SIG-M5 (cell line): ENCODE data around the gene IL2RA.
"Not testable (repeated sequence)": the region's sequence is repeated elsewhere in the genome, so short reads cannot be mapped to it uniquely, and the experiment has no call there.

ENCODE experiments used
- DNase-seq: peaks from one replicate; lab custom pipeline; 2025; lab: John Stamatoyannopoulos, UW

Gene IL2RA

DNA sequence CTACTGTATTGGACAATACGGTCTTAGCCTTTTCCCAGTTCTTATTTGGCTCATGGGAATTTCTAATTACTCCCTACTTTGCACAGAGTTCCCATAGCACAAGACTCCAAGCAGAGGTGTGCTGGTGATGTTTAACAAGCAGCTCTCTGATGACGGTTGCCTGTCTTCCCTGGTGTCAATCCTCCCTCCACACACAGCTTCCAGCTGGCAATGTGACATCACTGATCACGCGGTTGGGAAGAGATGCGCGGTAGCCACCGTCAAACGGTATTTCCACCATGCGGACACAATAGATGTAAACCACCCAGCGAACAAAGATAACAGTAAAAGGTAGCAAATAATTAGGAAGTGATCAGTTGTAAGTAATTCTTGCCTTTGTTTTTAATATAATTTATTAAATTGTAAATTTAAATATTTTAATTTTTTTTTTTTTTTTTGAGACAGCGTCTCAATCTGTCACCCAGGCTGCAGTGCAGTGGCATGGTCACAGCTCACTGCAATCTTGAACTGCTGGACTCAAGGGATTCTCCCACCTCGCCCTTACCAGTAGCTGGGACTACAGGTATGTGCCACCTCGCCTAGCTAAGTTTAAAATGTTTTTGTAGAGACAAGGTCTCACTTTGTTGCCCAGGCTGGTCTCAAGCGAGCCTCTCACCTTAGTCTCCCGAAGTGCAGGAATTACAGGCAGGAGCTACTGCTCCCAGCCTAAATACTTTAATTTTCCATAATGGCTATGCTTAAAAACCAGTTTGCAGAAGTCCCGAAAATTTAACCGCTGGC, 48.6 kb downstream of the IL2RA start:
- DNase-seq = no peak

DNA sequence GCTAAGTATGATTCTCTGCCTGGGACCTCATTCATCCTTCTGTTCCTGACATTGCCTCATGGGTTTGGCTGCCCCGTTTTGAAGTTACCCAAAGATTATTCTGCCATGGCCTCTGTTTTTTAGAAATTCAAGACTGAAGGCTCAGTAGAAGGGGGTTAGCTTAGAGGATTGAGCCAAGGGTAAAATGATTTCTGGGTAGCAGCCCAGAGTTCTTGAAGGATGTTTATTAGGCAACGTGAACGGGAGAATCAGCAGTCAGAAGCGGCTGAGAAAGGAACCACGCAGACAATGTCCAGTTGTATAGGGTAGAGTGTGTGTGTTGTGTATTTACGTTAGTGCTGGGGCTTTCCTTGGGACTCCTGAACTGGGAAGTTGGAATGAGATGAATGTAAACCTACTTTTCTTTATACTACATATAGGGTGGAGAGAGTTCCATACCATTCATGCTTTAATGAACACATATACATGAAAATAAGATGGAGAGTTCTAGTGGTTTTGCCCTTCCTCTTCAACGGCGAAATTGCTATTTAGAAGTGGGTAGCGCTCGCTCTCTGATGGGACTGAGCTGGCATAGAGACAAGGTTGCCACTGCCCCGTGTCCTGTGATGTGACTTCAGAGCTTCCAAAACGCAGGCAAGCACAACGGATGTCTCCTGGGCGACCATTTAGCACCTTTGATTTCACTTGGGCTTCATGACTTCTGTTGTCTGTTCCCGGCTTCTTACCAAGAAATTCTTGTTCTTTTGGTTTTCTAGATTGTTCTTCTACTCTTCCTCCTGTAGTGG, 49.9 kb downstream of the IL2RA start:
- DNase-seq = no peak

DNA sequence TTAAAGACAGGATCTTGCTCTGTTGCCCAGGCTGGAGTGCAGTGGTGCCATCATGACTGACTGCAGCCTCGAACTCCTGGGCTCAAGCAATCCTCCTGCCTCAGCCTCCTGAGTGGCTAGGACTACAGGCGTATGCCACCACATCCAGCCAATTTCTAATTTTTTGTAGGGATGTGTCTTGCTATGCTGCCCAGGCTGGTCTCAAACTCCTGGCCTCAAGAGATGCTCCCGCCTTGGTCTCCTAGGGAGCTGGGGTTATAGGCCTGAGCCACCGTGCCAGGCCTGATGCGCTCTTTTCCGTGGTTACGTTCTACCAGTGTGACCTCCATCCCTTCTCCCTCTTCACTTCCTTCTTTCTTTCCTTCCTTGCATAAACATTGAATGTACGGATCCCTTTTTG, 50.6 kb downstream of the IL2RA start:
- no peak for DNase-seq

- no peak for DNase-seq
Measured at GRCh38 chr10:6010569-6010968, 51.6 kb downstream of the IL2RA start.

DNA sequence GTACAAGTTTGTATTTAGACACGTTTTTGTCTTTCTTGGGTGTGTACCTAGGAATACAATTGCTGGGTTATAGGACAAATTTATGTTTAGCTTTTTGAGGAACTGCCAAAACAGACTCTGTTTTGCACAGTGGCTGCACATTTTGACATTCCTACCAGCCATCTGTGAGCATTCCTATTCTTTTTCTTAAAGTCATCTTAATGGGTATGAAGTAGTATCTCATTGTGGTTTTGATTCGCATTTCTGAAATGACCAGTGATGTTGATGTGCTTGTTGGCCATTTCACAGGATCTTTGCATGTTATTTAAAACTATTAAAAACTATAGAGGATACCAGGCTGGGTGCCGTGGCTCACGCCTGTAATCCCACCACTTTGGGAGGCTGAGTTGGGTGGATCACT, 52.2 kb downstream of the IL2RA start:
- no peak for DNase-seq

DNA sequence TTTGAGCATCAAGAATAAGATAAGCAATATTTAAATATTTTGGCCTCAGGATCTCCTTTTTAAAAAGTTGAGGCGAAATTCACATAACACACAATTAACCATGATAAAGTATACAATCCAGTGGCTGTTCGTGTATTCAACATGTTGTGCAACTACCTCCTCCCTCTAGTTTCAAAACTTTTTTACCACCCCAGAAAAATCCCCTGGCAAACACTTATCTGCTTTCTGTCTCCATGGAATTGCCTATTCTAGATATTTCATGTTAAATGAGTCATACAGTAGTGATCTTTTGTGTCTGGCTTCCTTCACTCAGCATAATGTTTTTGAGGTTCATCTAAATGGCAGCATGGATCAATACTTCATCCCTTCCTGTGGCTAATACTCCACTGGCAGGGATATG, 53.0 kb downstream of the IL2RA start:
- no peak for DNase-seq

DNA sequence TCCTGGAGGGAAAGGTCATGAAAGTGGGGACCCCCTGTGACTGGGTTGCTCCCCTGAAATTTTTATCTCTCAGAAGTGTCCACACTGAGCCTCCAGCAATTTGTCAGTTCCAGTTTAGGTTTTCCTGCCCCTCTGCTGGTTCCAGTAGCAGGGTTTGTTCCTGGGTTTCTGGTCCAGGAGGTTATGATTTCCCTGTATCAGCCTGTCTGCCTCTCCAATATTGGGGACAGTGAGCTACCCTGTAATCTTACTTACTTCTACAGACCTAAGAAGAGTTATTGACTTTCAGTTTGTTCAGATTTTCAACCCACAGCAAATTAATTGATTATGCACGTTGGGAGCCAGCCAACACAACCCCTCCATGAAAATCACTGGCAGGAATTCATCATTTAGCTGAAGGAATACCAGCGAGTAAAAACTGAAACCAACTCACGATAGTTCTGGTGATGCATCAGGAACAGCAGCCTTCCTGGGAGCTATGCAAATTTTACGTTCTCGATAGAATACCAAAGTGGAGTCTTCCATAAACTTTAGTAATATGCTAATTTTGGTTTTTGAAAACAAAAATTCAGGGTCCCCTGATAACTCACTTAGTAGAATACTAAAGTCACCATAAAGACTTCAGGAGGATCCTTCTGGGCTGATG, 53.5 kb downstream of the IL2RA start:
- no peak for DNase-seq

GRCh38 chr10:6006991-6007390, 55.2 kb downstream of the IL2RA start:
- no peak for DNase-seq

- DNase-seq = no peak
Measured at GRCh38 chr10:6006546-6006945, 55.6 kb downstream of the IL2RA start.

- no peak for DNase-seq
Measured at GRCh38 chr10:6005856-6006395, 56.2 kb downstream of the IL2RA start.

GRCh38 chr10:6005161-6005804, 56.9 kb downstream of the IL2RA start:
- DNase-seq = not testable (repeated sequence)

DNA sequence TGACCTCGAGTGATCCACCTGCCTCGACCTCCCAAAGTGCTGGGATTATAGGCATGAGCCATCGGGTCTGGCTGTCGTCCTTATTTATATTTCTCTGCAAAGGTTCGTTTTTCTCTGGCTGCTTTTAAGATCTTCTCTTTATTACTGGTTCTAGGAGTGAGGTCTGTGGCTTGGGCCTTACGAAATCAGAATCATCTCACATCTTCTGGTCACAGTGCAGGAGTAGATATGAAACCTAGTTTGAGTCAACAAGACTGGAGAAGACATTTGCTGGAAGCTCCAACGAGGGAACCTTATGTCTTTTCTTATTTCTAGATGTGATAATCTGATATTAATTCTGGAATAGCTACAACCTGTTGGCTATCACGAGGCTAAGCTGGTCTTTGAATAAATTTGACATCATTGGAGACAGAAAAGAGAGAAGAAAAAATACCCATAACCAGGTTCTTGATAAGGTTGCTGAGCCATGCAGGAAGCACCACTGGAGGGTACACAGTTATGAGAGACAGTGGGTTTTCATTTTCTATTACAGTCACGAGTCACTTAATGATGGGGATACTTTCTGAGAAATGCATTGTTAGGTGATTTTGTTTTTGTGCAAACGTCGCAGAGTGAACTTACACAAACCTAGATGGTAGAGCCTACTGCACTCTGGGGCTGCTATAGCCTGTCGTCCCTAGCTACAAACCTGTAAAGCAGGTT, 59.2 kb downstream of the IL2RA start:
- DNase-seq = no peak

GRCh38 chr10:5999440-6000165, 62.6 kb downstream of the IL2RA start:
- DNase-seq = no peak

DNA sequence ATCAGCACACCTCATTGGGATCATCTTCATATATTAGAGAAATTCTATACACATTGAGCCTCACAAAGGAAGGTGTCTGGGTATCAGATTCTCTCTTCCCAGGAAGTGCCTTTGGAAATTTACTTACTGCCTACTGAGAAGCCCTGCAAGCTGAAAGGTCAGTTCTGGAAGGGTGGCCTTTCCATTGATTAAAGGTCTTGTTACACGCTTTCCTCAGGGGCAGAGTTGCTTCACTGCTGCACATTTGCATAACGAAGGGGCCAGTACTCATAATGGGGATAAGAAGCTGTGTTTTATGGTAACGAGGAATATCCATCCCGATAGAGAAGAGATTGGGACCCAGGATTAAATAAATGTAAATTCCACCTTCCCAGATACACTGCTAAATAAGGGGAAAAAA, 65.5 kb downstream of the IL2RA start:
- DNase-seq = no peak

- no peak for DNase-seq
Measured at GRCh38 chr10:5992398-5992797, 69.8 kb downstream of the IL2RA start.

DNA sequence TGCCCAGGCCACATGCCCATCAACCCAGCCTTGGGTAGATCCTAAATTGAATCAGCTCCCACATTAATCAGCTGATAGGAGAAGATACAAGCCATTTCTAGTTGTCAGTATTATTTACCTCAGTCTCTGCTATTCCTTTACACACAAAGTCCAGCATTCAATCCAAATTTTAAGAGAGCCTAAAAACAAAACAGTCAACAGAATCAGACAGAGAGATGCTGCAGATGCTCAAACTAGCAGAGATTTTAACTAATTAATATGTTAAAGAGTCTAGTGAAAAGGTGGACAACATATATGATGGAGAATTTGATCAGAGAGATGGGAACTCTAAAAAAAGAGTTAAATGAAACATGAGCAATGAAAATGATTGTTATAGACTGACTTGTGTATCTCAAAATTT, 70.5 kb downstream of the IL2RA start:
- DNase-seq = no peak

DNA sequence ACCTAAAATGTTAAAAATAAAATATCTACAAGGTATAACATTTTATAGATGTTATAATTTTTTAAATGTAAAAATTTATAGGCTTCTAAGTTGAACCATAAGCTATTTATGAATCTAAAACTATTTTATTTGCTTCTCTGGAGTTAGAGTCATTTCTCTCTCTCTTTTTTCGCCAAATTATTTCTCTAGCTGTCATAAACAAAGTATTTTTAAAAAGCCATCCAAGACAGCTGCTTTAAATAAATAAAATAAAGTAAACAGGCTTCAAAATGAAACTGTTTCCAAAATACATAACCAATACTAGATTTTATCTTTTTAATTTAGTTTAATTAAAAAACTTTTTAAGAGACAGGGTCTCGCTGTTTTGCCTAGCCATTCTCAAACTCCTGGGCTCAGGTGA, 72.4 kb downstream of the IL2RA start:
- DNase-seq = no peak

DNA sequence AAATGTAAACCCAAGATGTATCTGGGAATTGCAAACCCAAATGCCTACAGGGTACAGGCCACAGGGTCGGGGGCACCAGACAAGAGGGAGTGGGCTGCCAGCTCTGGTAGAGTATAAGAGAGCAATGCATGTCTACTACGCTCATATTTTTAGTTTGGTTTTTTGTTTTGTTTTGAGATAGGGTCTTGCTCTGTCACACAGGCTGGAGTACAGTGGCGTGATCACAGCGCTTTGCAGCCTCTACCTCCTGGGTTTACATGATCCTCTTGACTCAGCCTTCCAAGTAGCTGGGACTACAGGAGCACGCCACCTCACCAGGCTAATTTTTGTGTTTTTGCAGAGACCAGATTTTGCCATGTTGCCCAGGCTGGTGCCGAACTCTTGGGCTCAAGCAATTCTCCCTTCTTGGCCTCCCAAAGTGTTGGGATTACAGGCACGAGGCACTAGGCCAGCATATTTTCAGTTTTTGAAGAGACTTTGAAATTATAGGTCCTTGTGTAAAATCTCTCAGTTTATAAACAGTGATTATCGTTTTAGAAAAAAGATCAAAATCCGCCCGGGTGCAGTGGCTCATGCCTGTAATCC, 73.7 kb downstream of the IL2RA start:
- no peak for DNase-seq

GRCh38 chr10:5987747-5988146, 74.4 kb downstream of the IL2RA start:
- no peak for DNase-seq

- DNase-seq = no peak
Measured at GRCh38 chr10:5985029-5985428, 77.1 kb downstream of the IL2RA start.

DNA sequence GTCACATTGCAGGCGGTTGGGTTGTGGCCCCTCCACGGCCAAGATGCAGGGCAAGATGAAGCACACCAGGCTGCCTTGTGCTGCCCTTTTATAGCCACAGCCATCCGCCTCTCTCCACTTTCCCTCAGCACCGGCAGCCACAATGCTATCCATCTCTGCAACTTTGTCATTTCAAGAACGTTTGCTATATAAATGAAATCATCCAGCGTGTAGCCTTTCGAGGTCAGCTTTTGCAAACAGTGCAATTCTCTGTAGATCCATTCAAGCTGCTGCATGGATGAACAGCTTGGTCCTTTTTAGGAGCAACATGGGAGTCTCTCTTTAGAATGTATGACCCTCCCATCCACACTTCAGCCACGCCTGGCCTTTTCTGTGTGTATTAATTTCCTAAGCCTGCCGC, 78.4 kb downstream of the IL2RA start:
- no peak for DNase-seq
